Naive thymus-derived CD4-positive, alpha-beta T cell (primary cell): ENCODE measurements around the gene DNAJB7. TPM values are rescaled to one million over a fixed set of nuclear protein-coding genes. Genes with fewer than 3 reads are reported as not detected.
A peak's percentile ranks its signal among the peaks of the same experiment; 100 is the strongest.
"Not testable (repeated sequence)": the region's sequence is repeated elsewhere in the genome, so short reads cannot be mapped to it uniquely, and the experiment has no call there.

Source experiments
- ATAC-seq: fragments of 150-1000 bp; cut with Tn5 transposase; 2 replicates; pipeline ENCODE4 v1.10.0; 2021; ENCODE audit warnings: mild to moderate bottlenecking, moderate library complexity
- CTCF ChIA-PET: fragments of 350-600 bp; sonication (Branson Sonifier 250); formaldehyde crosslinking; loops from one replicate; lab custom pipeline; 2021; ENCODE audit warnings: antibody characterized with exemption; lab: Charles Lee
- POLR2A ChIA-PET: fragments of 350-600 bp; sonication (Branson Sonifier 250); formaldehyde crosslinking; loops from one replicate; lab custom pipeline; 2021; ENCODE audit warnings: antibody characterized with exemption, inconsistent platforms; lab: Charles Lee
- DNase-seq, 9 donors: peaks; one replicate each; pipeline versions ENCODE4 v3.0.0 to v3.0.0-alpha.2; 2020 to 2022; ENCODE audit warnings: mixed read lengths in 1 of 9
- H3K27ac ChIP-seq: one replicate; pipeline ENCODE4 v1.7.0; 2013; ENCODE audit warnings: mild to moderate bottlenecking, low read depth, low read length, moderate library complexity
- H3K27me3 ChIP-seq, 2 donors: one replicate each; pipeline ENCODE4 v1.7.0; 2013; ENCODE audit warnings: low read length in 2 of 2, mild to moderate bottlenecking in 2 of 2, moderate library complexity in 2 of 2; ENCODE audit not compliant: control insufficient read depth in 2 of 2, insufficient read depth in 2 of 2
- H3K36me3 ChIP-seq, 3 experiments: 1 replicate in 2 of 3; 2 replicates in 1 of 3; pipeline ENCODE4 v1.7.0; 2013; ENCODE audit warnings: low read length in 3 of 3, mild to moderate bottlenecking in 3 of 3, moderate library complexity in 1 of 3; ENCODE audit not compliant: insufficient read depth in 3 of 3, control insufficient read depth in 2 of 3
- H3K4me1 ChIP-seq, 2 donors: one replicate each; pipeline ENCODE4 v1.7.0; 2013; ENCODE audit warnings: low read length in 2 of 2, mild to moderate bottlenecking in 2 of 2, moderate library complexity in 1 of 2; ENCODE audit not compliant: control insufficient read depth in 2 of 2, insufficient read depth in 2 of 2
- H3K4me3 ChIP-seq: 2 replicates; pipeline ENCODE4 v1.7.0; 2013; ENCODE audit warnings: mild to moderate bottlenecking, low read length
- H3K9me3 ChIP-seq, 3 experiments: 1 replicate in 2 of 3; 2 replicates in 1 of 3; pipeline ENCODE4 v1.7.0; 2013; ENCODE audit warnings: low read length in 3 of 3; ENCODE audit not compliant: control insufficient read depth in 2 of 3
- H3K27ac Mint-ChIP-seq, 9 donors: one replicate each; pipeline ENCODE4 v1.8.0; 2020 to 2022; ENCODE audit warnings: mixed read lengths in 9 of 9, mild to moderate bottlenecking in 8 of 9, moderate library complexity in 5 of 9, inconsistent platforms in 2 of 9
- H3K27me3 Mint-ChIP-seq, 5 donors: one replicate each; pipeline ENCODE4 v1.8.0; 2021 to 2022; ENCODE audit warnings: mixed read lengths in 5 of 5, mild to moderate bottlenecking in 1 of 5
- H3K36me3 Mint-ChIP-seq, 5 donors: one replicate each; pipeline ENCODE4 v1.8.0; 2020 to 2022; ENCODE audit warnings: mixed read lengths in 5 of 5, mild to moderate bottlenecking in 3 of 5, inconsistent platforms in 1 of 5
- H3K4me1 Mint-ChIP-seq, 7 donors: one replicate each; pipeline ENCODE4 v1.8.0; 2020 to 2022; ENCODE audit warnings: mixed read lengths in 7 of 7, mild to moderate bottlenecking in 3 of 7, inconsistent platforms in 1 of 7
- H3K4me3 Mint-ChIP-seq, 10 donors: one replicate each; pipeline ENCODE4 v1.8.0; 2020 to 2022; ENCODE audit warnings: mild to moderate bottlenecking in 10 of 10, mixed read lengths in 10 of 10, moderate library complexity in 6 of 10, inconsistent platforms in 2 of 10
- H3K9me3 Mint-ChIP-seq, 11 donors: one replicate each; pipeline ENCODE4 v1.8.0; 2020 to 2022; ENCODE audit warnings: mixed read lengths in 11 of 11, mild to moderate bottlenecking in 4 of 11, inconsistent platforms in 1 of 11, moderate library complexity in 1 of 11
- intact Hi-C, 2 donors: fragments of 100-400 bp; cut with micrococcal nuclease; formaldehyde crosslinking; loops; one replicate each; pipeline ENCODE4 v1.15.1; 2023
- polyA plus RNA-seq, 2 donors: library from polyadenylated mRNA; unstranded; fragments of 300-500 nt; fragmentation: Illumina TruSeq; gene quantifications; one replicate each; pipeline ENCODE4 v1.2.3, GENCODE V29; 2021
- total RNA-seq, 6 experiments: library from RNA in 5 of 6; stranded (reverse) in 5 of 6; gene quantifications; 1 replicate in 5 of 6; 2 replicates in 1 of 6; pipeline ENCODE4 v1.2.3 and lab custom pipeline; 2021 to 2026

The DNAJB7 gene
- total and polyA plus RNA-seq, 7 experiments from 2014 or later, result 0.10 to 0.15 TPM; not detected in 5

- Histone ChIP-seq H3K4me3 (no peak overlapping the region), H3K36me3 (peaks cover 23 to 77% (median 35%) of the 10 kb centered on the region in 3 experiments), H3K27me3 (no peaks in the 10 kb centered on the region), H3K4me1 (no peaks in the 10 kb centered on the region), H3K9me3 (no peaks in the 10 kb centered on the region), H3K27ac (no peak overlapping the region)
- Mint-ChIP-seq H3K4me1 (peaks cover 1 to 25% (median 17%) of the 10 kb centered on the region in 7 donors), H3K36me3 (peaks cover 6 to 48% (median 30%) of the 10 kb centered on the region in 5 donors), H3K4me3 (no peak overlapping the region), H3K27me3 (no peaks in the 10 kb centered on the region), H3K9me3 (no peaks in the 10 kb centered on the region), H3K27ac (no peak overlapping the region)
- ATAC-seq, result no peak
- POLR2A ChIA-PET, result interaction anchor here (0.5 kb wide), 1 partner anchor 621 kb away, joined by 3 read pairs; no protein-coding TSS in a partner anchor
- no peak for DNase-seq
- CTCF ChIA-PET, result no interaction called here
- intact Hi-C loops, result loop anchor here in 1 of 2 donors (5.0 kb wide), 1 partner anchor 152 kb away; no protein-coding TSS in a partner anchor
Observed at GRCh38 chr22:40834619-40835018, 27.3 kb downstream of the DNAJB7 start.

- intact Hi-C loops, result no loop called here
- ATAC-seq, result no peak
Observed at GRCh38 chr22:40829131-40829530, 32.8 kb downstream of the DNAJB7 start.

GRCh38 chr22:40826984-40827741 lies 34.8 kb downstream of the DNAJB7 start:
- Mint-ChIP-seq H3K36me3 (peaks cover 6 to 33% (median 16%) of the 10 kb centered on the region in 5 donors), H3K4me3 (no peak overlapping the region), H3K27ac (peak overlapping the region in 2 of 9 donors; percentile 38 to 74), H3K9me3 (no peaks in the 10 kb centered on the region), H3K4me1 (peaks cover 0 to 4% (median 0%) of the 10 kb centered on the region in 7 donors), H3K27me3 (no peaks in the 10 kb centered on the region)
- DNase-seq (no peak), ATAC-seq (no peak)
- H3K27ac ChIP-seq, result no peak overlapping the region
- ChIA-PET CTCF (no interaction called here), POLR2A (no interaction called here)
- H3K4me3 ChIP-seq, result no peak overlapping the region
- peaks cover 16 to 55% (median 18%) of the 10 kb centered on the region in 3 experiments for H3K36me3 ChIP-seq
- intact Hi-C loops, result no loop called here
- no peaks in the 10 kb centered on the region for H3K27me3 ChIP-seq
- H3K4me1 ChIP-seq, result no peaks in the 10 kb centered on the region
- no peaks in the 10 kb centered on the region for H3K9me3 ChIP-seq

More at GRCh38 chr22:40829131-40829530, 32.8 kb downstream of the DNAJB7 start:
- Histone ChIP-seq H3K4me3 (no peak overlapping the region), H3K36me3 (peaks cover 16 to 66% (median 28%) of the 10 kb centered on the region in 3 experiments), H3K4me1 (no peaks in the 10 kb centered on the region), H3K27me3 (no peaks in the 10 kb centered on the region), H3K9me3 (no peaks in the 10 kb centered on the region), H3K27ac (peak overlapping the region; percentile 7)
- no peaks in the 10 kb centered on the region for H3K9me3 Mint-ChIP-seq
- CTCF ChIA-PET, result interaction anchor here (0.6 kb wide), 1 partner anchor 305 kb away, joined by 4 read pairs; no protein-coding TSS in a partner anchor
- H3K4me1 Mint-ChIP-seq, result peaks cover 0 to 4% (median 0%) of the 10 kb centered on the region in 7 donors
- POLR2A ChIA-PET, result interaction anchor here (0.6 kb wide), 1 partner anchor 760 kb away, joined by 3 read pairs; no protein-coding TSS in a partner anchor
- no peak for DNase-seq
- H3K4me3 Mint-ChIP-seq, result no peak overlapping the region
- no peaks in the 10 kb centered on the region for H3K27me3 Mint-ChIP-seq
- H3K27ac Mint-ChIP-seq, result no peak overlapping the region
- H3K36me3 Mint-ChIP-seq, result peaks cover 6 to 41% (median 24%) of the 10 kb centered on the region in 5 donors

GRCh38 chr22:40826292-40826691 lies 35.6 kb downstream of the DNAJB7 start:
- ATAC-seq, H3K9me3 ChIP-seq, POLR2A ChIA-PET, H3K4me3 Mint-ChIP-seq, H3K9me3 Mint-ChIP-seq, H3K27ac Mint-ChIP-seq, CTCF ChIA-PET, H3K4me1 ChIP-seq, H3K4me1 Mint-ChIP-seq, H3K27ac ChIP-seq, intact Hi-C loops, H3K27me3 ChIP-seq, DNase-seq, H3K4me3 ChIP-seq, H3K27me3 Mint-ChIP-seq: not testable (repeated sequence)
- H3K36me3 Mint-ChIP-seq, result peaks cover 6 to 31% (median 14%) of the 10 kb centered on the region in 5 donors
- H3K36me3 ChIP-seq, result peaks cover 15 to 46% (median 16%) of the 10 kb centered on the region in 3 experiments

- Histone ChIP-seq H3K36me3 (peaks cover 0 to 29% (median 8%) of the 10 kb centered on the region in 3 experiments), H3K9me3 (no peaks in the 10 kb centered on the region), H3K4me1 (peaks cover 0 to 9% of the 10 kb centered on the region in 2 donors), H3K27ac (no peak overlapping the region), H3K4me3 (no peak overlapping the region), H3K27me3 (no peaks in the 10 kb centered on the region)
- no peak overlapping the region for H3K4me3 Mint-ChIP-seq
- ATAC-seq (no peak), DNase-seq (no peak)
- ChIA-PET CTCF (interaction anchor here (0.5 kb wide), 1 partner anchor 62 kb away, joined by 3 read pairs; no protein-coding TSS in a partner anchor), POLR2A (no interaction called here)
- H3K9me3 Mint-ChIP-seq, result no peaks in the 10 kb centered on the region
- no peaks in the 10 kb centered on the region for H3K27me3 Mint-ChIP-seq
- peaks cover 0 to 12% (median 3%) of the 10 kb centered on the region in 5 donors for H3K36me3 Mint-ChIP-seq
- H3K27ac Mint-ChIP-seq, result no peak overlapping the region
- intact Hi-C loops, result no loop called here
- H3K4me1 Mint-ChIP-seq, result peaks cover 0 to 12% (median 10%) of the 10 kb centered on the region in 7 donors
Observed at GRCh38 chr22:40823426-40823825, 38.5 kb downstream of the DNAJB7 start.

GRCh38 chr22:40819599-40820140 lies 42.2 kb downstream of the DNAJB7 start:
- ChIA-PET POLR2A (interaction anchor here (0.7 to 1.1 kb wide), 3 partner anchors 13 to 1828 kb away, joined by 3 read pairs; no protein-coding TSS in a partner anchor), CTCF (interaction anchor here (2.1 to 2.2 kb wide), 2 partner anchors 37 to 137 kb away, joined by 10 to 12 read pairs; partner anchors contain the start of genes ST13 and XPNPEP3)
- intact Hi-C loops, result loop anchor here (1.0 to 5.0 kb wide), 11 partner anchors 37 to 802 kb away; partner anchors contain the start of genes MRTFA (in 2 of the 2), ST13 (in 2 of the 2), DESI1 (in 1 of the 2) and EP300 (in 1 of the 2)
- H3K4me1 ChIP-seq, result peaks cover 9 to 26% of the 10 kb centered on the region in 2 donors
- peaks cover 0 to 9% (median 0%) of the 10 kb centered on the region in 3 experiments for H3K36me3 ChIP-seq
- H3K4me3 Mint-ChIP-seq, result peak overlapping the region; percentile 79 to 99 (median 93)
- no peaks in the 10 kb centered on the region for H3K9me3 Mint-ChIP-seq
- peaks cover 17 to 37% (median 35%) of the 10 kb centered on the region in 7 donors for H3K4me1 Mint-ChIP-seq
- H3K27ac ChIP-seq, result peak overlapping the region; percentile 86
- ATAC-seq, result no peak
- H3K36me3 Mint-ChIP-seq, result peaks cover 0 to 11% (median 4%) of the 10 kb centered on the region in 5 donors
- DNase-seq, result no peak
- H3K4me3 ChIP-seq, result peak overlapping the region; percentile 100
- H3K27ac Mint-ChIP-seq, result peak overlapping the region in 8 of 9 donors; percentile 57 to 88 (median 76)
- no peaks in the 10 kb centered on the region for H3K27me3 ChIP-seq
- H3K27me3 Mint-ChIP-seq, result no peaks in the 10 kb centered on the region
- no peaks in the 10 kb centered on the region for H3K9me3 ChIP-seq
